DMS 273 (cell line): Measurements from ENCODE around the gene CPM.
A peak's percentile ranks its signal among the peaks of the same experiment; 100 is the strongest.
"Not testable (repeated sequence)": the region's sequence is repeated elsewhere in the genome, so short reads cannot be mapped to it uniquely, and the experiment has no call there.

Experiments
- DNase-seq: peaks from one replicate; lab custom pipeline; 2025; ENCODE audit not compliant: unreplicated experiment; lab: John Stamatoyannopoulos, UW

CPM gene

DNA sequence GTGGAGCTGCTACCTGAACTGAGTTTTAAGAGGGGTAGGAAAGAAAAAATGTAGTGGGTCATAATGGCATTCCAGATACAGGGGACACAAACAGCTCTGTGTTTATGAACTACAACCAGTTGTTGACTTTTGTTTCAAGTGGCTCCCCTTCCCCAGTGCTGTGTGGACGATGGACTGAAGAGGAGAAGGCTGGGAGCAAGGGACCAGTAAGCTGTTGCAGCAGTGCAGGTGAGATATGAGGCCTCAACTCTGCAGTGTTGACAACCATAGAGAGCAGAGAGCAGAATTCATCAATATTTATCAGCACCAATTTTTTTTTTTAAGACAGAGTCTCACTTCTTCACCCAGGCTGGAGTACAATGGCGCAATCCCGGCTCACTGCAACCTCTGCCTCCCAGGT, 78.4 kb downstream of the CPM start:
- DNase-seq, result no peak

DNA sequence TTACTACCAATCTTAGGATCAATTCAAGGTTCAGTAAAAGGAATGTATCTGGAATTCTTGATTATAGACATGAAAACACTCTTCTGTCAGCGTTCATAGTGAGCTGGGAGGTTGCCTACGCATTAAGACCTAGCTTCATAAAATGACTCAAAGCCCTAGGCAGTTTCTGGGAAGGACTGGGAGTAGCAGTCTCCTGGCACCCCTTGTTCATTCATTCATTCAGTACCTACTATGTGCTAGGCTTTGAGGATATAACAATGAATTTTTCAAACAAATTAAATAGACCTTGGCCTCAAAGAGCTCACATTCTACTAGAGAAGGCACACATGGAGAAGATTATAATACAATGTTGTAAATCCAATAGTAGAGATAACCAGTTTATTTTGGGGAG, 78.9 kb downstream of the CPM start:
- DNase-seq, result no peak

DNA sequence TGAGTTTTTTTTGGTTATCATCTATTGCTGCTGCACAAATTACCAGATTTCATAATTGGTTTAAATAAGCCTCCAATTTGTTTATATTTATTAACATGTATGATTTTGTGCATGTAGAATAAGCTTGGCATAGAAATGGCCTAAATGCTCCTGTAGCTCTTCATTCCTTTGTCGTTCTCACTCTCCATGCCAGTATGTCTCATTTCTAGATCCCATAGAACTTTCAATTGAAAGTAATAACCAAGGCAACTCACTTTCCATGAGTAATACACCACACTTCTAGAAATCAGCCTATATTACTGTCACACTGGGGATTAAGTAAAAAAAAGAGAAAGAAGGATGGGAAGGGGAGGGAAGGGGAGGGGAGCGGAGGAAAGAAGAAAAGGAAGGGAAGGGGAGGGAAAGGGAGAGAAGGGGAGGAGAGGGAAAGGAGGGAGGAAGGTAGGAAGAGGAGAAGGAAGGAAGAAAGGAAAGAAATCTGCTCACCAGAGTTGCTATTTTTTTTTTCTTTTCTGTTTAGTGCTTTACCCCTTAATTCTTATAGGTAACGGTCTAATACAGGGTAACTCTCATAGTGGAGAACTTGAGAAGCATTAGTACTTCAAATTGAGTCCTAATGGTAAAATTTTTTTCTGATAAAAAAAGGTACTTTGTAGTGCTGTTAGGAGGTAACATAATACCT, 79.4 kb downstream of the CPM start:
- DNase-seq, result no peak

DNA sequence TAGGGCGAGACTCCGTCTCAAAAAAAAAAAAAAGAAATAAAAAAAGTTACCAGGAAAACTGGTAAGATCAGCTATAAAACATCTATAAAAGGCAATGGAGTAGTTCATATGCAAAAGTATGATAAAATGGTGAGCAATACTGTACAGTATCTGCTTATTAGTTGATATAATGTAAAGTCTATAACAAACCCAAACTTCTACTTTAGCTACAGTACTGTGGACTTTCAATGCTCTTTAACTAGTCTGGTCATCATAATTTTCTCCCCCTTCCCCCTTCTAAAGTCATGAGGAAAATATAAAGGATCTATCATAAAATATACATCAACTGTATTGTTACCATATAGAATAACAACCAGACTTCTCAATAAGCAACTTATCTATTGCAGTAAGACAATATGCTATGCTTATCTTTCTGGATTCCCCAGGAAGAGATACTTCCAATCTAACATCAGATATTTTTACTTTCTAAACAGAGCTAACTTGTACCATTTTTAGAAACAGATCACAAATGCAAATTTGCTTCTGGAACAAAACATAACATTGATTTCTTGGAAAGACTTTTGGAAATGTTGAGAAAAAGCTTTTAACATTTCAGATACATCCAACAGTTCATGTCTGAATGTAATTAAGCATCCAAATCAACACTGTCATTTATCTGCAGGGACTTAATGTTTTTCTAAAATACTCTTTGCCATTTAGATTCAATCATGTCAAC, 81.2 kb downstream of the CPM start:
- no peak for DNase-seq

DNA sequence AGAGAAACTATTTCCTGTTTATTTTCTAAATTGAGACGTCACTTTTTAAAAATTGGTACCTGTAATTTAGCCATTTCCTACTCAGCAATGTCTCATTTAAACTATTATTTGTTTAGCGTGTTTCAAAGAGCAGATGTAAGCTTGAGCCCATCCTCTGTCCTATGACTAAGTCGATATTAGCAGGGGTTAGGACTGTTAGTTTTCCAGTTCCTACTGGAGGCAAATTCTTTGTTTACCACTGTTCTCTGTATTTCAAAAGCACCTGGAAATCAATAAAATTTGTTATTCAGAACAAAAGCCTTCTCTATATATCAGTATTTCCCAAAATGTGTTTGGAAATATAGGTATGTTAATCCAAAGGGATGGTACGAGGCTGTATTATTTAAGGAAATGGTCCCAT, 82.6 kb downstream of the CPM start:
- DNase-seq, result no peak

DNA sequence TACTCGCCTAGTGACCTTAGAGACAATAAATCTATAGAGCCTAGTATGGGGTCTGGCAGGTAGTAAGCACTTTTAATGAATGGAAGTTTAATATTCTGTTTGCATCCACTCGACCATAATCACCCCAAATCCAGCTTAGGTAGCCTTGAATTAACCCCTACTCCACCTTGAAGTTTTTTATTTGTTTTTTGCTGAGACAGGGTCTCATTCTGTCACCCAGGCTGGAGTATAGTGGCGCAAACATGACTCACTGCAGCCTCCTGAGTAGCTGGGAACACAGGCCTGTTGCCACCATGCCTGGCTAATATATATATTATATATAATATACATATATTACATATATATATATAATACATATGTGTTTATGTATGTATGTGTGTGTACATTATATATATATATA, 86.2 kb downstream of the CPM start:
- DNase-seq, result no peak

DNA sequence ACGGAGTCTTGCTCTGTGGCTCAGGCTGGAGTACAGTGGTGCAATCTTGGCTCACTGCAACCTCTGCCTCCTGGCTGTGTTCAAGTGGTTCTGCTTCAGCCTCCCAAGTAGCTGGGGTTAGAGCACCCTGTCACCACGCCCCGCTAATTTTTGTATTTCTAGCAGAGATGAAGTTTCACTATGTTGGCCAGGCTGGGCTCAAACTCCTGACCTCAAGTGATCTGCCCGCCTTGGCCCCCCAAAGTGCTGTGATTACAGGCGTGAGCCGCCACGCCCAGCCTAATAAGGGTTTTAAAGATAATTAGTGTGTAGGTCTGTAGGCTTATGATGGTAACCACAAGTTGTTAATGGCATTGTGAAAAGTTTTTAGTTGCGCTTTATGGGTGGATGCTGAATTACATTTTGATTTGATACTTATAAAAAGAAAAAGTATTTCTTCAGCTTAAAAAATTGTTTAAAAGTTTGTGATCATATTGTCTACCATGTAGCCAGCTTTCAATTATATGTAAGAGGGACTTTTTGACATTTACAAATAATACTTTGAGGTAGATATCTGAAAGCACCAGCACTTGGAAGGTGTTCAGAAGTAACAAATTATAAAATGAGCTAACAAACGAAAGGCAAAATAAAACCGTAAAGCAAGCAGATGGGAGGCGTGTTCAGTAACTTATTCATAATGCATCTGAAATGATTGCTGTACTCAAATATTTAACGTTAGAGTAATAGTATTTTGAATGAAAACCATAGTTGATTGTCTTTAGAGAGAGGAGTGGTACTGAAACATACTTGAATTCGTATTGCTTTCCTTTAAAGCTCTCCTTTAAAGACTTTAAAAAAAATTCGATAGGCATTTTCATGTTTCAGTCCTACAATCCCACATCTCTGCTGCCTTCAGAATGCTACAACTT, 87.9 kb downstream of the CPM start:
- no peak for DNase-seq

DNA sequence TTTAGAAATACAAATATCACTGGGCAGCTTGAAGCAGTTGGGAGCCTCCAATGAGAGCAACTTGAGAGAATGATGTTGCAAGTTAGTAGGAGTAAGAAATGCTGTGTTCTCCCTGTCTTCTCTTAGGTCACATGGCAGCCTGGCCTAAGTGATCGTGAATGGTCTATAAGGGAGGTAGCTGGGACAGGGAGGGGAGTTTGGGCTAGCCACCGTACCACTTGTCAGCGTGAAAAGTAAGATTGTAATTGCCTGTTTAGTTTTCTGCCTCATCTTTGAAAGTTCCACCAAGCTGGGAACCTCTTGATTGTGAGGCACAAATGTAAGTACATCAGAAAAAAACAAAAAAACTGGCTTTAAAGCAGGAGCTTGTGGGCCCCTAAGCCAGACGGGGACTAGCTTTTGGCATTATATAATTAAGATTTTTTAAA, 88.6 kb downstream of the CPM start:
- no peak for DNase-seq

DNA sequence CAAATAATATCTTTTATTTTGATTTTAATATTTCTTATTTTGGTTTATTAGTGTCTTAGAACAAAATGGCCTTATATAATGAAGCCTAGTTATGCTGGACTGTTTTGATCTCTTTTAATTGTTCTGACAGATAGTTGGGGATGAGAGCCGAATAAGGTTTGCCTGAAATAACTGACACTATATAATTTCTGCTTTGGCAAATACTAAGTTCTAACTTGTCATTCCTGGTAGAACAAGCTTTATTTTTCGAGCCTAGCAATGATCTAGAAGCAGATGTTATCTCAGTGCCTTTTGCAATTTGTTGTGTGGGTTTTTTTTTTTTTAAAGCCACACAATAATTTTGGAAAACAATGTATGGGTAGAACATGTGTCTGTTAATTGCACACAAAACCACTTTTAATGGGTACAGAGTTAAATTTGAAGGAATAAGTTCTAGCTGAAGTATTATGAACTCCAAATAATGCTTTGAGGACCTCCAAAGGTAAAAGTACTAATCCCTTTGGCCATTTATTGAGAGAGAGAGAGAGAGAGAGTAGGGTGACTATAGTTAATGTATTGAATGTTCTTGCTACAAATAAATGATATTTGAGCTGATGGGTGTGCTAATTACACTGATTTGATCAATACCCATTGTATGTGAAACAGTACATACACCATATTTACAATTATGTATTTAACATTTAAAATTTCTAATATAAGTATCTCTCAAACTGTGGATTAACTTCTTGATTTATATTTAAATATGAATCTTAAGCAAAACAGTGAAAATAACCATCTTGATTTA, 90.0 kb downstream of the CPM start:
- DNase-seq, result no peak

DNA sequence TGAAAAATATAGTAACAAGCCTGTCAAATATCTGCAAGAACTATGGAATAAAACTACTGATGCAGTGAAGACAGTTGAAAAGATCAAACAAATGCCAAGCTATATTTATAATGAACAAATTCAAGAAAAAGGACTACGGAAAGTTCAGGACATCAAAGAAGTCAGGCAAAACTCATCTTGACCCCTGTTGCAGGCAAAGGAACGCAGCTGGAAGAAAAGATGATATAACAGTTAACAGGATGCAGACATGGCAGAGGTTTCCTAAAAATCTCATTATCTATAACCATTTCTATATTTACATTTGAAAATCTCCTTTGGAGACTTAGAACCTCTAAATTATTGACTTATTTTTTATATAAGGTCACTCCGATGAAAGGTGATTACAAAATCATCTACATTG, 90.8 kb downstream of the CPM start:
- no peak for DNase-seq

DNA sequence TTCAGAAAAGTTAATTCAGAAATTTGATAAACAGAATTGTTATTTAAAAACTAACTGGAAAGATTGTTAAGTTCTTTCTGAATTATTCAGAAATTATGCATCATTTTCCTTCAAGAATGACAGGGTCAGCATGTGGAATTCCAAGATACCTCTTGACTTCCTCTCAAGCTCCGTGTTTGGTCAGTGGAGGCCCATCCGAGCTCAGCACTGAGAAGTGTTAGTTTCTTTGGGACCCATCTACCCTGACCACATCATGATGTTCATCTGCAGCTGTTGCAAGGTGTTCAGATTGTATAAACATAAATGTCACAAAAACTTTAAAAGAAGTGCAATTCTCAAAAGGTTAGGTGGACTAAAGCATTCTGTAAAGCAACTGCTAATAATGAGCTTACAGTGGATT, 91.3 kb downstream of the CPM start:
- no peak for DNase-seq

DNA sequence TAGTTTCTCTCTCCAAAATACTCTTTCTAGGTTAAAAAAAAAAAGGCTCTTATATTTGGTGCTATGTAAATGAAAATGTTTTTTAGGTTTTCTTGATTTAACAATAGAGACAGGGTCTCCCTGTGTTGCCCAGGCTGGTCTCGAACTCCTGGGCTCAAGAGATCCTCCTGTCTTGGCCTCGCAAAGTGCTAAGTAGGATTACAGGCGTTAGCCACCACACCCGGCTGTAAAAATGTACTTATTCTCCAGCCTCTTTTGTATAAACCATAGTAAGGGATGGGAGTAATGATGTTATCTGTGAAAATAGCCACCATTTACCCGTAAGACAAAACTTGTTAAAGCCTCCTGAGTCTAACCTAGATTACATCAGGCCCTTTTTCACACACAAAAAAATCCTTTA, 91.8 kb downstream of the CPM start:
- not testable (repeated sequence) for DNase-seq

DNA sequence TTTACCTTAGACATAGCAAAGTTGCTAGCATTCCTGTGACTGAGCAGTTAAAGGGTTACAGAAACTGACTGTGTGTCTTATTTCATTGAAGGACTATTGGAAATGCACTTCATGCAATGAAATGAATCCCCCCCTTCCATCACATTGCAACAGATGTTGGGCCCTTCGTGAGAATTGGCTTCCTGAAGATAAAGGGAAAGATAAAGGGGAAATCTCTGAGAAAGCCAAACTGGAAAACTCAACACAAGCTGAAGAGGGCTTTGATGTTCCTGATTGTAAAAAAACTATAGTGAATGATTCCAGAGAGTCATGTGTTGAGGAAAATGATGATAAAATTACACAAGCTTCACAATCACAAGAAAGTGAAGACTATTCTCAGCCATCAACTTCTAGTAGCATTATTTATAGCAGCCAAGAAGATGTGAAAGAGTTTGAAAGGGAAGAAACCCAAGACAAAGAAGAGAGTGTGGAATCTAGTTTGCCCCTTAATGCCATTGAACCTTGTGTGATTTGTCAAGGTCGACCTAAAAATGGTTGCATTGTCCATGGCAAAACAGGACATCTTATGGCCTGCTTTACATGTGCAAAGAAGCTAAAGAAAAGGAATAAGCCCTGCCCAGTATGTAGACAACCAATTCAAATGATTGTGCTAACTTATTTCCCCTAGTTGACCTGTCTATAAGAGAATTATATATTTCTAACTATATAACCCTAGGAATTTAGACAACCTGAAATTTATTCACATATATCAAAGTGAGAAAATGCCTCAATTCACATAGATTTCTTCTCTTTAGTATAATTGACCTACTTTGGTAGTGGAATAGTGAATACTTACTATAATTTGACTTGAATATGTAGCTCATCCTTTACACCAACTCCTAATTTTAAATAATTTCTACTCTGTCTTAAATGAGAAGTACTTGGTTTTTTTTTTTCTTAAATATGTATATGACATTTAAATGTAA, 93.5 kb downstream of the CPM start:
- DNase-seq, result peak; percentile 5

DNA sequence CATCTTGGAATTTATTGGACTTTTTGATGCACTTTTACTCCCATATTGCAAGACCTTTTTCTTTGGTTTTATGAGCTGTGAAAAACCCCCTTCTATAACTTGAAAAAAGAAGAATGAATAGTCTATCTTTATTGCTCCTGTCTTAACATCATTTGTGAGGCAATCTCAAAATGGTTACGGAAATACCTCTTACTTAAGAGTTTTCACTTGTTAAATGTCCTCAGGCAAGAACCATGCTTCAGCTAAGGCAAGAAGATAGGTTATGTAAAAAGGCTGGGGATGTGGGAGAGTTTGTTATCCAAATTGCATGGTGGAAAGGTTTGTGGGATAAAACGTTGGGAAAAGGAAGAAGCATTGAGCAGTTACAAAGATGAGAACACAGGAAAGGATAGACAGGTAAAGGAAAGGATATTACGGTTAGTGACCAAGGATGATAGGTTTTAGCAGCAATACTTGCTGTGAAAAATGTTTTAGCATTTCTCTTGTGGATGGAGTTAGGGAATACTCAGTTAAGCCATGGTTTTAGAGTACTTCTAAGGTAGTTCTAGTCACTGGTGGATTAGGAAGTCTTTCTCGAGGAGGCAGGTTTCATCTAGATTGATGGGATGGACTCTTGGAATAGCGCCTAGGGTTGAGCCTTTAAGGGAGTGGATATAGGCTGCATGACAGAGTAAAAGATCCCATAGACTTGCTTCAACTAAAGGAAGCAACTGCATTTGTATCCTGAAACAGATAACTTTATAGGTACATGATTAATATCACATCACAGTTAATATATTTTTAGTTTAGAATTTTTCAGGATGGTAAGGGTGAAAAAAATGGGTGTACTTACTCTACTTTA, 94.7 kb downstream of the CPM start:
- DNase-seq, result no peak

DNA sequence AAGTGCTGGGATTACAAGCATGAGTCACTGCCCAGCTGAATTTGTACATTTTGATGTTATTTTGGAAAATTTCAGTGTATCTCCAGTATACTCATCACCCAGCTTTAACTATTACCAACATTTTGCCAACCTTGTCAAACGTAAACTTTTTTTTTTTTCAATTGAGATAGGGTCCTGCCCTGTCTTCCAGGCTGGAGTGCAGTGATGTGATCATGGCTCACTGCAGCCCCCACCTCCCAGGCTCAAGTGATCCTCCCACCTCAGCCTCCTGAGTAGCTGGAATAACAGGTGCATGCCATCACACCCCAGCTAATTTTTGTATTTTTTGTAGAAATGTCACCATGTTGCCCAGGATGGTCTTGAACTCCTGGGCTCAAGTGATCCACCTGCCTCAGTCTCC, 95.8 kb downstream of the CPM start:
- DNase-seq, result no peak

DNA sequence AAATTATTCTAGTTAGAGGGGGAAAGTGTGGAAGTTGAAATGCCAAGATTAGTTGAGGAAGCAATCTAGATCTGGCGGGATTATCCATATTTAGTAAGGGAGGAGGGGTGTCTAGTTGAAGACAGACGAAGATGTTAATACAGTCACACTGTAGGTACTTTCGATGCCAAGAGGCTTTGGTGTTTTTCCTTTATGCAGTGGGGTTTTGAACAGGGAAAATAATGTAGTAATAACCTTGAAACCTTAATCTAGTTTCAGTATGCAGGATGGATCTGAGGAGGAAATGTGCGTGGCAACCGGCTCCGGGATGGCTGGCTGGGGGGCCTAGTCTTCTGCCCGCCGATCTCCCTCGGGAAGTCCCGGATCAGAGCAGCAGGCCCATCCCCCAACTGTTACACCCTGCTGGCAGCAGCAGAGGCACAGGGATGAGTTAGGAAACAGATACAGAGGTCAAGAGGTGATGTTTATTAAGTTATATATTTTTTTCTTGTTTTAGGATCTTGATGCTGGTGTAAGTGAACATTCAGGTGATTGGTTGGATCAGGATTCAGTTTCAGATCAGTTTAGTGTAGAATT, 97.5 kb downstream of the CPM start:
- DNase-seq, result peak; percentile 3

DNA sequence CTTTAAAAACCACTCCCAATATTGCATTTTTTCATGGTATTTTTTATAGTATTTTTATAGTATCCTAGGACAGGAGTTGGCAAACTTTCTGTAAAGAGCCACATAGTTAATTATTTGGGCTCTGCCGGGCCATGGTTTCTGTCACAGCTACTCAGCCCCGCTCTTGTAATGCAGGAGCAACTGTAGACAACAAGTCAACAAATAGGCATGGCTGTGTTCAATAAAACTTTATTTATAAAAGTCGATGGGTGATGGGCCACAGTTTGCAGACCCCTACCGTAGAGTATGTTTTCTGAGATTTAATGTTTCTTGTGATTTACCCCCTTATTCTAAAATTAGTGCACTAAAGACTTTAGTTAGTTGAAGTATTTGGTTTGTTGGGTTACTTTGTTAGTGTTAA, 99.5 kb downstream of the CPM start:
- no peak for DNase-seq

DNA sequence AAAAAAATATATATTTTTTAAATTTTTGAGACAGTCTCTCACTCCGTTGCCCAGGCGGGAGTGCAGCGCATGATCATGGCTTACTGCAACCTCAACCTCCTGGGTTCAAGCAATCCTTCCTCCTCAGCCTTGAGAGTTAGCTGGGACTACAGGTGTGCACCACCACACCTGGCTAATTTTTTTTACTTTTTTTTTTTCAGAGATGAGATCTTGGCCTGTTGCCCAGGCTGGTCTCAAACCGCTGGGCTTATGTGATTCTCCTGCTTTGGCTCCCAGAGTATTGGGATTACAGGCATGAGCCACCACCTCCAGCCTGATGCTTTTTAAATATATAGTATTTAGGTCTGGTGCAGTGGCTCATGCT, 100.5 kb downstream of the CPM start:
- no peak for DNase-seq
